IMR-90 (cell line): Measurements from ENCODE around the gene CHST3. TPM values are rescaled to one million over a fixed set of nuclear protein-coding genes. Genes with fewer than 3 reads are reported as not detected.

Source experiments
- ATAC-seq: fragments of 200-7000 bp; cut with Tn5 transposase; 2 replicates; pipeline ENCODE4 v1.9.1; 2020; ENCODE audit warnings: low read depth, mild to moderate bottlenecking, moderate library complexity
- BruUV-seq: library from RNA; stranded (reverse); fragments of 400-500 nt; replicated peaks from 2 replicates; lab custom pipeline; 2021; lab: Mats Ljungman, UMichigan
- CTCF ChIA-PET: fragments of 300-600 bp; formaldehyde crosslinking; extraction: SDS; loops from one replicate; lab custom pipeline; 2021; ENCODE audit warnings: antibody characterized with exemption; lab: Yijun Ruan, JAX
- POLR2A ChIA-PET: fragments of 300-600 bp; sonication (Branson Sonifier 250); formaldehyde crosslinking; loops from one replicate; lab custom pipeline; 2022; ENCODE audit warnings: antibody characterized with exemption; ENCODE audit not compliant: unreplicated experiment; lab: Charles Lee
- DNase-seq: peaks from one replicate; pipeline ENCODE4 v3.0.0; 2013
- H2AFZ ChIP-seq: replicated peaks from 2 replicates; pipeline ENCODE3; 2013; ENCODE audit warnings: low read length, mild to moderate bottlenecking; ENCODE audit not compliant: poor library complexity
- H2AK5ac ChIP-seq: 2 replicates; pipeline ENCODE4 v1.6.1; 2013; ENCODE audit warnings: low read depth, low read length, inconsistent platforms
- H2AK9ac ChIP-seq: replicated peaks from 2 replicates; pipeline ENCODE3; 2013; ENCODE audit warnings: mild to moderate bottlenecking, low read depth, low read length, moderate library complexity; ENCODE audit not compliant: poor library complexity
- H2BK120ac ChIP-seq: 2 replicates; pipeline ENCODE4 v1.6.1; 2013; ENCODE audit warnings: low read depth, low read length, inconsistent platforms
- H2BK15ac ChIP-seq: 3 replicates; pipeline ENCODE4 v1.6.1; 2013; ENCODE audit warnings: low read depth, low read length, inconsistent platforms
- H2BK20ac ChIP-seq: 2 replicates; pipeline ENCODE4 v1.6.1; 2013; ENCODE audit warnings: low read depth, mild to moderate bottlenecking, inconsistent platforms, low read length, moderate library complexity
- H2BK5ac ChIP-seq: 2 replicates; pipeline ENCODE4 v1.6.1; 2013; ENCODE audit warnings: mild to moderate bottlenecking, low read depth, low read length, inconsistent platforms; ENCODE audit not compliant: poor library complexity, severe bottlenecking
- H3K14ac ChIP-seq: replicated peaks from 2 replicates; pipeline ENCODE4 v1.6.1; 2013; ENCODE audit warnings: low read depth, low read length, inconsistent platforms
- H3K18ac ChIP-seq: 2 replicates; pipeline ENCODE4 v1.6.1; 2013; ENCODE audit warnings: low read depth, low read length, control low read depth
- H3K23ac ChIP-seq: 2 replicates; pipeline ENCODE4 v1.6.1; 2013; ENCODE audit warnings: low read depth, low read length, inconsistent platforms
- H3K27ac ChIP-seq: 2 replicates; pipeline ENCODE4 v1.5.1; 2013; ENCODE audit warnings: mild to moderate bottlenecking, control low read depth, low read length; ENCODE audit not compliant: insufficient read depth
- H3K27me3 ChIP-seq: 2 replicates; pipeline ENCODE4 v1.6.1; 2013; ENCODE audit warnings: low read length; ENCODE audit not compliant: control insufficient read depth, insufficient read depth
- H3K36me3 ChIP-seq: 2 replicates; pipeline ENCODE4 v1.6.1; 2013; ENCODE audit warnings: low read length, mixed read lengths; ENCODE audit not compliant: control insufficient read depth, insufficient read depth
- H3K4ac ChIP-seq: 2 replicates; pipeline ENCODE4 v1.6.1; 2013; ENCODE audit warnings: low read depth, low read length, inconsistent platforms
- H3K4me1 ChIP-seq: 2 replicates; pipeline ENCODE4 v1.6.1; 2013; ENCODE audit warnings: low read length, mixed read lengths; ENCODE audit not compliant: control insufficient read depth, insufficient read depth
- H3K4me2 ChIP-seq: 2 replicates; pipeline ENCODE4 v1.6.1; 2013; ENCODE audit warnings: low read depth, mild to moderate bottlenecking, control low read depth, low read length, moderate library complexity
- H3K4me3 ChIP-seq: 2 replicates; pipeline ENCODE4 v1.5.1; 2013; ENCODE audit warnings: low read depth, mild to moderate bottlenecking, control low read depth, low read length, moderate library complexity; ENCODE audit not compliant: insufficient read depth
- H3K56ac ChIP-seq: 2 replicates; pipeline ENCODE4 v1.6.1; 2013; ENCODE audit warnings: low read length, inconsistent platforms; ENCODE audit not compliant: insufficient read depth; ENCODE audit errors: extremely low read depth
- H3K79me1 ChIP-seq, 2 experiments: 2 replicates each; pipeline ENCODE4 v1.6.1; 2013; ENCODE audit warnings: low read length in 2 of 2, inconsistent platforms in 1 of 2, low read depth in 1 of 2
- H3K9ac ChIP-seq: 2 replicates; pipeline ENCODE4 v1.6.1; 2013; ENCODE audit warnings: low read depth, low read length, control low read depth
- H3K9me1 ChIP-seq: 2 replicates; pipeline ENCODE4 v1.6.1; 2013; ENCODE audit warnings: low read length, inconsistent platforms; ENCODE audit not compliant: insufficient read depth
- H3K9me3 ChIP-seq: 2 replicates; pipeline ENCODE4 v1.6.1; 2013; ENCODE audit warnings: low read length; ENCODE audit not compliant: control insufficient read depth, insufficient read depth
- H4K20me1 ChIP-seq: 2 replicates; pipeline ENCODE4 v1.6.1; 2013; ENCODE audit warnings: low read length, inconsistent platforms; ENCODE audit not compliant: insufficient read depth
- H4K5ac ChIP-seq: 2 replicates; pipeline ENCODE4 v1.6.1; 2013; ENCODE audit warnings: mild to moderate bottlenecking, low read depth, low read length, control low read depth
- H4K8ac ChIP-seq, 2 experiments: 2 replicates each; pipeline ENCODE4 v1.6.1; 2013; ENCODE audit warnings: low read depth in 2 of 2, low read length in 2 of 2, control low read depth in 1 of 2, inconsistent platforms in 1 of 2
- H4K91ac ChIP-seq: 2 replicates; pipeline ENCODE4 v1.6.1; 2013; ENCODE audit warnings: low read depth, low read length, inconsistent platforms; ENCODE audit not compliant: insufficient read depth
- BHLHE40 ChIP-seq: fragments of 150-350 bp; IDR thresholded peaks from 2 replicates; pipeline ENCODE4 v1.6.1; 2016; ENCODE audit warnings: mild to moderate bottlenecking, low read depth, low read length
- CEBPB ChIP-seq: IDR thresholded peaks from 2 replicates; pipeline ENCODE4 v1.6.1; 2012; ENCODE audit warnings: low read depth, low read length, improper control_type of control experiment
- CTCF ChIP-seq: conservative IDR thresholded peaks from 2 replicates; pipeline ENCODE4 v1.5.1; 2012; ENCODE audit warnings: mild to moderate bottlenecking, low read depth, low read length, improper control_type of control experiment
- ELK1 ChIP-seq: fragments of 150-350 bp; IDR thresholded peaks from 2 replicates; pipeline ENCODE4 v1.6.1; 2016; ENCODE audit warnings: low read depth, mild to moderate bottlenecking, low read length, moderate library complexity, borderline replicate concordance
- MAZ ChIP-seq: IDR thresholded peaks from 2 replicates; pipeline ENCODE4 v1.6.1; 2012; ENCODE audit warnings: low read depth, mild to moderate bottlenecking, low read length, improper control_type of control experiment, moderate library complexity, borderline replicate concordance
- MXI1 ChIP-seq: IDR thresholded peaks from 2 replicates; pipeline ENCODE4 v1.6.1; 2012; ENCODE audit warnings: low read depth, mild to moderate bottlenecking, low read length, moderate library complexity, borderline replicate concordance
- NFE2L2 ChIP-seq: fragments of 150-350 bp; IDR thresholded peaks from 2 replicates; pipeline ENCODE4 v1.6.1; 2016; ENCODE audit warnings: low read depth, mild to moderate bottlenecking, low read length
- WGBS, 2 experiments: methylation state at CpG; one replicate each; pipeline versions ENCODE4 v1.1.5 to v1.1.7; 2013; ENCODE audit warnings: missing lambda C conversion rate in 2 of 2; ENCODE audit not compliant: insufficient read length in 1 of 2; ENCODE audit errors: extremely low coverage in 2 of 2; 5-methylcytosine and 5-hydroxymethylcytosine counted together
- dilution Hi-C: fragments of 300-500 bp; cut with HindIII; formaldehyde crosslinking; loops from one replicate; pipeline ENCODE4 v1.14.3; 2018; ENCODE audit warnings: low sequenced_read_pairs; ENCODE audit not compliant: unreplicated experiment
- in situ Hi-C: fragments of 300-500 bp; cut with MboI; formaldehyde crosslinking; loops from 3 replicates; pipeline ENCODE4 v1.14.3; 2019; ENCODE audit warnings: low sequenced_read_pairs, inconsistent platforms, mixed read lengths
- intact Hi-C: fragments of 100-400 bp; cut with micrococcal nuclease; formaldehyde crosslinking; loops from 2 replicates; pipeline ENCODE4 v1.10.0; 2022
- polyA plus RNA-seq, 3 experiments: library from polyadenylated mRNA; depleted of rRNA; stranded (reverse); fragments of >200 nt; gene quantifications; 2 replicates each; pipeline ENCODE4 v1.2.3, GENCODE V29; 2012; ENCODE audit warnings: low replicate concordance in 1 of 3
- total RNA-seq: library from RNA; depleted of rRNA; stranded (reverse); fragments of >200 nt; gene quantifications from 2 replicates; pipeline ENCODE4 v1.2.3, GENCODE V29; 2012

The CHST3 gene
- total and polyA plus RNA-seq, 2 of the 4 experiments (the other 2 are of a cell fraction), result 8.6 to 9.0 TPM

GRCh38 chr10:72025400-72025799 lies 61.2 kb downstream of the CHST3 start:
- no peak for DNase-seq
- no peak overlapping the region for H2BK20ac ChIP-seq
- H4K20me1 ChIP-seq, result no peaks in the 10 kb centered on the region
- no peak for ATAC-seq
- intact Hi-C loops (no loop called here), in situ Hi-C loops (no loop called here), dilution Hi-C loops (no loop called here)
- POLR2A ChIA-PET, result no interaction called here
- H3K56ac ChIP-seq, result no peak overlapping the region
- no peak overlapping the region for H3K23ac ChIP-seq
- no peak overlapping the region for H4K91ac ChIP-seq
- peaks cover 12% of the 10 kb centered on the region; the same call in 1 of the 2 replicates for H3K4me1 ChIP-seq
- no TSS peak for BruUV-seq
- no peak overlapping the region for H4K5ac ChIP-seq
- H3K36me3 ChIP-seq, result no peaks in the 10 kb centered on the region
- H3K9ac ChIP-seq, result no peak overlapping the region
- H2BK5ac ChIP-seq, result no peak overlapping the region
- H2AK5ac ChIP-seq, result no peak overlapping the region
- H3K4me2 ChIP-seq, result no peak overlapping the region
- 100% methylated on average over 2 of the region's 8 CpGs; no CpG with 5 or more reads in 1 of the 2 experiments for WGBS, 2 experiments
- no peak overlapping the region for H3K14ac ChIP-seq
- H3K27me3 ChIP-seq, result peaks cover 7% of the 10 kb centered on the region
- no peaks in the 10 kb centered on the region for H3K79me1 ChIP-seq
- TF ChIP-seq ELK1, result no peak
- no peak for TF ChIP-seq CTCF
- TF ChIP-seq BHLHE40, result no peak
- no peak for TF ChIP-seq MAZ
- no peak for TF ChIP-seq NFE2L2
- no peak for TF ChIP-seq CEBPB
- no peak for TF ChIP-seq MXI1
- no peak overlapping the region for H2BK120ac ChIP-seq
- no peak overlapping the region for H3K27ac ChIP-seq
- H3K4ac ChIP-seq, result no peak overlapping the region
- no peak overlapping the region for H2BK15ac ChIP-seq
- H3K18ac ChIP-seq, result no peak overlapping the region
- H2AK9ac ChIP-seq, result no peak overlapping the region
- no peaks in the 10 kb centered on the region for H3K9me3 ChIP-seq
- no peak overlapping the region for H3K4me3 ChIP-seq
- no peak overlapping the region for H4K8ac ChIP-seq
- CTCF ChIA-PET, result no interaction called here
- H2AFZ ChIP-seq, result no peak overlapping the region
- no peaks in the 10 kb centered on the region; the same call in 1 of the 2 replicates for H3K9me1 ChIP-seq
